Endodermal cell (in vitro differentiated cells): Measurements from ENCODE around the gene TTN. TPM values are rescaled to one million over a fixed set of nuclear protein-coding genes. Genes with fewer than 3 reads are reported as not detected.
A peak's percentile ranks its signal among the peaks of the same experiment; 100 is the strongest.

ENCODE experiments used
- DNase-seq: peaks from one replicate; pipeline ENCODE4 v3.0.0-alpha.2; 2017
- H3K27ac ChIP-seq: 2 replicates; pipeline ENCODE4 v1.5.1; 2013; ENCODE audit warnings: mild to moderate bottlenecking, low read depth, low read length, moderate library complexity
- H3K27me3 ChIP-seq: 2 replicates; pipeline ENCODE4 v1.6.1; 2013; ENCODE audit warnings: mild to moderate bottlenecking, low read length, moderate library complexity; ENCODE audit not compliant: insufficient read depth, control insufficient read depth, poor library complexity, severe bottlenecking
- H3K36me3 ChIP-seq: 2 replicates; pipeline ENCODE4 v1.7.0; 2013; ENCODE audit warnings: mild to moderate bottlenecking, low read length, moderate library complexity; ENCODE audit not compliant: control insufficient read depth, insufficient read depth
- H3K4me1 ChIP-seq: one replicate; pipeline ENCODE4 v1.7.0; 2013; ENCODE audit warnings: low read length; ENCODE audit not compliant: control insufficient read depth, insufficient read depth
- H3K4me3 ChIP-seq: 2 replicates; pipeline ENCODE4 v1.5.1; 2013; ENCODE audit warnings: mild to moderate bottlenecking, low read length, moderate library complexity
- H3K9ac ChIP-seq: 2 replicates; pipeline ENCODE4 v1.6.1; 2013; ENCODE audit warnings: mild to moderate bottlenecking, low read length, moderate library complexity; ENCODE audit not compliant: poor library complexity, severe bottlenecking; ENCODE audit errors: extremely low read depth
- H3K9me3 ChIP-seq: 2 replicates; pipeline ENCODE4 v1.6.1; 2013; ENCODE audit warnings: mild to moderate bottlenecking, low read length, moderate library complexity; ENCODE audit not compliant: control insufficient read depth
- H3K27ac Mint-ChIP-seq: 2 replicates; pipeline ENCODE4 v1.8.0; 2020; ENCODE audit warnings: mixed read lengths
- H3K27me3 Mint-ChIP-seq: 2 replicates; pipeline ENCODE4 v1.8.0; 2021; ENCODE audit warnings: mild to moderate bottlenecking, mixed read lengths; ENCODE audit not compliant: insufficient read depth
- H3K36me3 Mint-ChIP-seq: 2 replicates; pipeline ENCODE4 v1.8.0; 2020; ENCODE audit warnings: low read depth, mixed read lengths
- H3K4me1 Mint-ChIP-seq: 2 replicates; pipeline ENCODE4 v1.8.0; 2020; ENCODE audit warnings: mixed read lengths
- H3K4me3 Mint-ChIP-seq: 2 replicates; pipeline ENCODE4 v1.8.0; 2020; ENCODE audit warnings: mild to moderate bottlenecking, moderate library complexity, mixed read lengths
- H3K9me3 Mint-ChIP-seq: 2 replicates; pipeline ENCODE4 v1.8.0; 2020; ENCODE audit warnings: mild to moderate bottlenecking, mixed read lengths
- WGBS, 2 experiments: methylation state at CpG; one replicate each; pipeline versions ENCODE4 v1.1.5 to v1.1.7; 2013; ENCODE audit warnings: missing lambda C conversion rate in 2 of 2, mixed read lengths in 1 of 2; ENCODE audit not compliant: insufficient coverage in 1 of 2, insufficient read length in 1 of 2; 5-methylcytosine and 5-hydroxymethylcytosine counted together
- total RNA-seq, 2 donors: library from RNA; stranded (reverse); fragmentation: NEBNext Ultra II Directional in 1 of 2; extraction: Animal tissue kit (Norgen Biotek cat#: 25700) in 1 of 2; gene quantifications; 2 replicates in 1 of 2; 3 replicates in 1 of 2; pipeline ENCODE4 v1.2.1, GENCODE V29; 2021
- TF ChIP-seq, protein P1 (sequence below): fragments of 200-600 bp; sonication (generic); conservative IDR thresholded peaks from 2 replicates; pipeline ENCODE4 v1.5.0; 2021; ENCODE audit warnings: antibody characterized with exemption, mild to moderate bottlenecking

TTN gene
- total RNA-seq, 2 donors from 2014 or later: 101 to 118 TPM

DNA sequence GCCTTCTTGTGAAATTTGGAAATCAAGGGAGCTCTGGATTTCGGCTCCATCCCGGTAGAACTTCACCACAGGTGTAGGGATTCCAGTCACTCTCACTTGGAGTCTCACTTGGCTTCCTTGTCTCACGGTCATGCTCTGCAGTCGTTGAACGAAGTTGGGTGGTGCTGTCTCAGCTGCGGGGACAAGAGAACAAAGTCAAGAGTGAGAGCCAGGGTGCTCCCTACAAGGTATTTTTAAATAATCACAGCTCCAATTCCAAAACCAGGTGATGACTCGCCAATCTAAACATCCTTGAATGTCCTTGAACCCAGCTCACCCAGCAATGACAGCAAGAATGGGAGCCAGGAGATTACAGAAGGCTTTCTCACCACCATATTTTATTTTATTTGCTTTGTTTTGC, 6.7 kb downstream of the TTN start:
- no peak for DNase-seq
- Mint-ChIP-seq H3K27ac (no peak overlapping the region), H3K9me3 (no peaks in the 10 kb centered on the region), H3K4me3 (no peak overlapping the region), H3K27me3 (no peaks in the 10 kb centered on the region), H3K36me3 (peaks cover 68% of the 10 kb centered on the region), H3K4me1 (peaks cover 19% of the 10 kb centered on the region)
- Histone ChIP-seq H3K36me3 (peaks cover 90% of the 10 kb centered on the region), H3K9me3 (peaks cover 14% of the 10 kb centered on the region), H3K4me3 (no peak overlapping the region), H3K27ac (no peak overlapping the region), H3K27me3 (no peaks in the 10 kb centered on the region), H3K9ac (no peak overlapping the region), H3K4me1 (peaks cover 6% of the 10 kb centered on the region)
- WGBS, 2 experiments: 94 to 98% methylated on average over 5 to 7 of the region's 7 CpGs
- TF ChIP-seq, protein P1, sequence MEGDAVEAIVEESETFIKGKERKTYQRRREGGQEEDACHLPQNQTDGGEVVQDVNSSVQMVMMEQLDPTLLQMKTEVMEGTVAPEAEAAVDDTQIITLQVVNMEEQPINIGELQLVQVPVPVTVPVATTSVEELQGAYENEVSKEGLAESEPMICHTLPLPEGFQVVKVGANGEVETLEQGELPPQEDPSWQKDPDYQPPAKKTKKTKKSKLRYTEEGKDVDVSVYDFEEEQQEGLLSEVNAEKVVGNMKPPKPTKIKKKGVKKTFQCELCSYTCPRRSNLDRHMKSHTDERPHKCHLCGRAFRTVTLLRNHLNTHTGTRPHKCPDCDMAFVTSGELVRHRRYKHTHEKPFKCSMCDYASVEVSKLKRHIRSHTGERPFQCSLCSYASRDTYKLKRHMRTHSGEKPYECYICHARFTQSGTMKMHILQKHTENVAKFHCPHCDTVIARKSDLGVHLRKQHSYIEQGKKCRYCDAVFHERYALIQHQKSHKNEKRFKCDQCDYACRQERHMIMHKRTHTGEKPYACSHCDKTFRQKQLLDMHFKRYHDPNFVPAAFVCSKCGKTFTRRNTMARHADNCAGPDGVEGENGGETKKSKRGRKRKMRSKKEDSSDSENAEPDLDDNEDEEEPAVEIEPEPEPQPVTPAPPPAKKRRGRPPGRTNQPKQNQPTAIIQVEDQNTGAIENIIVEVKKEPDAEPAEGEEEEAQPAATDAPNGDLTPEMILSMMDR: no peak

DNA sequence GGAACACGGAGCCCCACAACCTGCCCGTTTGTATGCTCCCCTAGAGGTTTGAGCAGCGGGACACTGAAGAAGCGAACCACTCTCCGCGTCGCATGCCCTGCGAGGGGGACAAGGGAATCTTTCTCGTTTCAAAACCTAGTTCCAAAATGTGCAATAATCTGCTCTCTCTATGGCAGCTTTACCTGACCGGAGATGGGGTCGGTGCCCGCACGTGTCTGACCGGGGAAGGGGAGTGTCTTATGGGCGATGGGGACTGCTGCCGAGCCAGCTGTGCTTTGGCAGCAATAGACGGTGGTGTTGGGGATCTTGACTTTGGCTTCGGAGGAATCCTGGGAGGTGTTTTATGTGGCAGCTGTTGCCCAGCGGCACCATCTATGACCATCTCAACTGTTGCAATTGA, 7.9 kb downstream of the TTN start:
- Mint-ChIP-seq H3K27ac (no peak overlapping the region), H3K27me3 (no peaks in the 10 kb centered on the region), H3K9me3 (no peaks in the 10 kb centered on the region), H3K36me3 (peaks cover 73% of the 10 kb centered on the region), H3K4me3 (no peak overlapping the region), H3K4me1 (peaks cover 19% of the 10 kb centered on the region)
- Histone ChIP-seq H3K4me1 (peaks cover 6% of the 10 kb centered on the region), H3K9ac (no peak overlapping the region), H3K4me3 (no peak overlapping the region), H3K9me3 (peaks cover 14% of the 10 kb centered on the region), H3K36me3 (peaks cover 95% of the 10 kb centered on the region), H3K27ac (no peak overlapping the region), H3K27me3 (no peaks in the 10 kb centered on the region)
- TF ChIP-seq, protein P1: no peak
- WGBS, 2 experiments: 95 to 98% methylated on average over 9 to 19 of the region's 19 CpGs
- DNase-seq: no peak

DNA sequence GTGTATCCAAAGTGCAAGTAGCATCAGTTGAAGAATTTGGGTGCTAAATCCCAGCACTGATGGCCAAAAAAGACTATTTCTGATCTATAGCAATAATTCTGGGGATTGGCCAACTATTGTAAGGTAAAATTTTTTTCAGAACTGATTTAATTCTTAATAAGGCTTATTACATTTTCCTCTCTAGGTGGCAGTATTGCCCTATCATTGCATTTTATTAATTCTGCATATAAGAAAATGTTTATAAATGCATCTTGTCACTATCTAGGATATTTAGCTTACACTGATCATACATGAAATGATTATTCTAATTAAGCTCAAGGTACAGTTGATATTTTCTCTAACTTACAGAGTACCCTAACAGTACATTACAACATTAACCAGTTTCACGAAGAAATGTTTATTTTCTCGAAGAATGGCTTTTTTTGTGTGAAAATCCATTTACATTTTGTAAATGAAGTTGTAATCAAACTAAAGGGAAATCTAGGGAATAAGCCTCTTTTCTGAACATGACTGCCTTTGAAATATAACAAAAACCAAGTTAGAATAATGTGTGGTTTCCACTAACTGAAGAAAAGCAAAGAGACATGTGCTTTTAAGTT, 11.0 kb downstream of the TTN start:
- Histone ChIP-seq H3K4me1 (no peaks in the 10 kb centered on the region), H3K36me3 (peaks cover 98% of the 10 kb centered on the region), H3K9ac (no peak overlapping the region), H3K27ac (no peak overlapping the region), H3K27me3 (no peaks in the 10 kb centered on the region), H3K4me3 (no peak overlapping the region), H3K9me3 (peaks cover 14% of the 10 kb centered on the region)
- Mint-ChIP-seq H3K27me3 (no peaks in the 10 kb centered on the region), H3K27ac (no peak overlapping the region), H3K36me3 (peaks cover 82% of the 10 kb centered on the region), H3K4me3 (no peak overlapping the region), H3K9me3 (no peaks in the 10 kb centered on the region), H3K4me1 (peaks cover 4% of the 10 kb centered on the region)
- DNase-seq: no peak
- TF ChIP-seq, protein P1: peak; percentile 72
- 100% methylated on average over 2 of the region's 2 CpGs; no CpG with 5 or more reads in 1 of the 2 experiments for WGBS, 2 experiments
